Nephron progenitor cell (in vitro differentiated cells): ENCODE results near the gene COLEC12.
"Not testable (repeated sequence)": the region's sequence is repeated elsewhere in the genome, so short reads cannot be mapped to it uniquely, and the experiment has no call there.

Source experiments
- DNase-seq: peaks from one replicate; pipeline ENCODE4 v3.0.0; 2021
- H3K27ac Mint-ChIP-seq: 2 replicates; pipeline ENCODE4 v1.8.0; 2021; ENCODE audit warnings: mild to moderate bottlenecking, moderate library complexity, mixed read lengths
- H3K27me3 Mint-ChIP-seq: 2 replicates; pipeline ENCODE4 v1.8.0; 2021; ENCODE audit warnings: mild to moderate bottlenecking, low read depth, mixed read lengths; ENCODE audit not compliant: poor library complexity
- H3K36me3 Mint-ChIP-seq: 2 replicates; pipeline ENCODE4 v1.8.0; 2021; ENCODE audit warnings: low read depth, mixed read lengths
- H3K4me1 Mint-ChIP-seq: 2 replicates; pipeline ENCODE4 v1.8.0; 2021; ENCODE audit warnings: mixed read lengths
- H3K4me3 Mint-ChIP-seq: 2 replicates; pipeline ENCODE4 v1.8.0; 2021; ENCODE audit warnings: mild to moderate bottlenecking, moderate library complexity, mixed read lengths
- H3K9me3 Mint-ChIP-seq: 2 replicates; pipeline ENCODE4 v1.8.0; 2021; ENCODE audit warnings: mild to moderate bottlenecking, moderate library complexity, mixed read lengths
- CTCF ChIP-seq: fragments of 200-600 bp; sonication (generic); IDR thresholded peaks from 2 replicates; pipeline ENCODE4 v1.5.0; 2021; ENCODE audit warnings: antibody characterized with exemption

Gene COLEC12

GRCh38 chr18:310042-310441 is 190.5 kb downstream of the COLEC12 start:
- Mint-ChIP-seq H3K27ac (no peak overlapping the region), H3K9me3 (no peaks in the 10 kb centered on the region), H3K4me3 (no peak overlapping the region), H3K4me1 (peaks cover 7% of the 10 kb centered on the region), H3K36me3 (no peaks in the 10 kb centered on the region), H3K27me3 (peaks cover 21% of the 10 kb centered on the region)
- TF ChIP-seq CTCF = no peak
- DNase-seq = no peak

DNA sequence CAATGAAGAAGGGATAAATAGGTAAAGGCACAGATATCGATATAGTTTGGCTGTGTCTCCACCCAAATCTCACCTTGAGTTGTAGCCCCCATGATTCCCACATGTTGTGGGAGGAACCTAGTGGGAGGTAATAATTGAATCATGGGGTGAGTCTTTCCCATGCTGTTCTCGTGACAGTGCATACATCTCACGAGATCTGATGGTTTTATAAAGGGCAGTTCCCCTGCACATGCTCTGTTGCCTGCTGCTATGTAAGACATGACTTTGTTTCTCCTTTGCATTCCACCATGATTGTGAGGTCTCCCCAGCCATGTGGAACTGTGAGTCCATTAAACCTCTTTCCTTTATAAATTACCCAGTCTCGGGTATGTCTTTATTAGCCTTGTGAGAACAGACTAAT is 192.4 kb downstream of the COLEC12 start:
- not testable (repeated sequence) for H3K4me3 Mint-ChIP-seq, DNase-seq

DNA sequence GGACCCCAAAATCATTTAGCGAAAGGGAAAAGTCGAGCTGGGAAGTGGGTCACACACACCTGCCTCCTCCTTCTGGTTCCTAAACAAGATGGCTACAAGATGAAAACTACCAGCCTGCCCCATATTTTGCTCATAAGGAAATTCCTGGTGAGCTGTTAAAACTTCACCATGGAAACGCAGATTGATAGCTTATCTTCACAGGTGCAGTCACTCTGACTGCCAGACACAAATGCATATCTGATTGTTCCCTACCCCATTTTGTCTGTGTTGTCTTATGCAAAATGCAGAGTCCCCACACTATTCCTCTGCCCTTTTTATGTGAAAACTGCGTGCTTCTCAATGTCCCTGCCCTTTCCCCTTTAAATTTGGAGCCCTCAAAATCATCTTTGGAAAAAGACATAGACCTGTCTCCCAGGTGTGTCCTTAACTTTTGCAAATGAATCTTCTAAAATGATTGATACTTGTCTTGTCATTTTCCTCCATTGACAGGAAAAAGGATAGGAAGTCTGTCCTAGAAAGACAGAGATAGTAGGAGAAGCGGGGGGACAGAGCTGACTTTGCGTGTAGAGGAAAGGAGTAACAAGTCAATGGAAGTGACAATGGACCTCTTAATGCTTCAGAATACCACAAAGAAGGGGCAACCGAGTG is 193.8 kb downstream of the COLEC12 start:
- DNase-seq = no peak
- H3K36me3 Mint-ChIP-seq = no peaks in the 10 kb centered on the region
- H3K4me1 Mint-ChIP-seq = peaks cover 25% of the 10 kb centered on the region
- H3K9me3 Mint-ChIP-seq = no peaks in the 10 kb centered on the region
- H3K27ac Mint-ChIP-seq = no peak overlapping the region
- peaks cover 14% of the 10 kb centered on the region for H3K27me3 Mint-ChIP-seq
- no peak for TF ChIP-seq CTCF
- H3K4me3 Mint-ChIP-seq = no peak overlapping the region

More for the DNA sequence above, 192.4 kb downstream of the COLEC12 start:
- Mint-ChIP-seq H3K4me1 (peaks cover 25% of the 10 kb centered on the region), H3K27me3 (peaks cover 21% of the 10 kb centered on the region)
- H3K36me3 Mint-ChIP-seq, H3K9me3 Mint-ChIP-seq, H3K27ac Mint-ChIP-seq: not testable (repeated sequence)

DNA sequence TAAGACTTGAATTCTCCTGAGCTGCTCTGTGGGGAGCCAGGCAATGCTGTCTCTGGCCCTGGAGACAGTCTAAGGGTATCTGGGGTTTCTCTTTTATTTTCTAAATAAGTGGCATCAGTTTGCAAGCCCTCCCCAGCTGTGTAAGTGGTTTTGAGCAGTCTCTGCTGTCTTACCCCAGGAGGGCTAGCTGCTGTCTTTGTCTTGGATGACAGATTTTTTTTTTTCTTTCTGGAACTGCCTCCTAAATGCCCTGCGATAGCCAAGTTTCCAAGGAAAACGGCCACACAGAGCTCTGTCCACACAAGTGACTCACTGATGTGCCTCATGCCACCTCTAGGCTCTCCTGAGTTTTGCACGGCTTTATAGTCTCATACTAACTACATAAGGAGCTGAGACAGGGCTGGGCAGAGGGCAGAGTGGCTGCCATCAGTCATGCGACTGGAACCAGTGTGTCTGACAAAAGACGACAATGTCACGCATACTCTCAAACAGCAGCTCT is 195.4 kb downstream of the COLEC12 start:
- H3K9me3 Mint-ChIP-seq = no peaks in the 10 kb centered on the region
- no peak for DNase-seq
- peaks cover 14% of the 10 kb centered on the region for H3K27me3 Mint-ChIP-seq
- TF ChIP-seq CTCF = no peak
- H3K4me1 Mint-ChIP-seq = peaks cover 37% of the 10 kb centered on the region
- H3K4me3 Mint-ChIP-seq = no peak overlapping the region
- H3K36me3 Mint-ChIP-seq = no peaks in the 10 kb centered on the region
- peak overlapping the region; percentile 83 for H3K27ac Mint-ChIP-seq

- Mint-ChIP-seq H3K4me1 (peaks cover 37% of the 10 kb centered on the region), H3K4me3 (peak overlapping the region; percentile 44), H3K36me3 (no peaks in the 10 kb centered on the region), H3K9me3 (no peaks in the 10 kb centered on the region), H3K27me3 (peaks cover 9% of the 10 kb centered on the region), H3K27ac (peak overlapping the region; percentile 15)
- no peak for DNase-seq
- no peak for TF ChIP-seq CTCF
These were observed 196.9 kb downstream of the COLEC12 start for GRCh38 chr18:303607-304006.

DNA sequence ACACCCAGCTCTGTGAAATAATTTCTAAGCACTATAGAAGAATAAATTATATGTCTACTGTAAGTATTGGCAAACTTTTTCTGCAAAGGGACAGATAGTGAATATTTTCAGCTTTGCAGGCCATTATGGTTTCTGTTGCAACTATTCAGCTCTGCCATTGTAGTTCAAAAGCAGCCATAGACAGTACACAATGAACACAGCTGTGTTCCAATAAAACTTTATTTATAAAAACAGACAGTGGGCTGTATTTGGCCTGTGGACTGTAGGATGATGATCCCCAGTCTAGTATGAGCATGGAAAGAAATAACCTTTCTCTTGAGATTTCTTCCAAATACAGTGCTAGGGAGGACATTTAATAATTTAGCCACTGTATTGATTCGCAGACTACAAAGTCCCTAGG is 197.5 kb downstream of the COLEC12 start:
- no peak for DNase-seq
- Mint-ChIP-seq H3K36me3 (no peaks in the 10 kb centered on the region), H3K27me3 (peaks cover 9% of the 10 kb centered on the region), H3K4me1 (peaks cover 37% of the 10 kb centered on the region), H3K9me3 (no peaks in the 10 kb centered on the region), H3K4me3 (no peak overlapping the region), H3K27ac (no peak overlapping the region)
- no peak for TF ChIP-seq CTCF
